Measurements from ENCODE around the gene FIGLA.
"Not testable (repeated sequence)": the region's sequence is repeated elsewhere in the genome, so short reads cannot be mapped to it uniquely, and the experiment has no call there.

Gene FIGLA

GRCh38 chr2:70746094-70746974 is 44.1 kb downstream of the FIGLA start:
- DNase-seq (ENCODE audit: low read depth) = no peak

- no peak for DNase-seq (ENCODE audit: low read depth)
These were observed 45.1 kb downstream of the FIGLA start for GRCh38 chr2:70745276-70745825.

GRCh38 chr2:70744397-70744796 is 46.0 kb downstream of the FIGLA start:
- no peak for DNase-seq (ENCODE audit: low read depth)

GRCh38 chr2:70743677-70744076 is 46.8 kb downstream of the FIGLA start:
- DNase-seq (ENCODE audit: low read depth) = no peak

- no peak for DNase-seq (ENCODE audit: low read depth)
These were observed 47.4 kb downstream of the FIGLA start for GRCh38 chr2:70743068-70743467.

- DNase-seq (ENCODE audit: low read depth) = not testable (repeated sequence)
These were observed 51.0 kb downstream of the FIGLA start for GRCh38 chr2:70739492-70739891.

GRCh38 chr2:70738159-70738558 is 52.3 kb downstream of the FIGLA start:
- no peak for DNase-seq (ENCODE audit: low read depth)

GRCh38 chr2:70735071-70735470 is 55.4 kb downstream of the FIGLA start:
- no peak for DNase-seq (ENCODE audit: low read depth)

GRCh38 chr2:70733646-70734180 is 56.7 kb downstream of the FIGLA start:
- DNase-seq (ENCODE audit: low read depth) = no peak

GRCh38 chr2:70732766-70733645 is 57.4 kb downstream of the FIGLA start:
- no peak for DNase-seq (ENCODE audit: low read depth)

GRCh38 chr2:70730730-70731129 is 59.7 kb downstream of the FIGLA start:
- DNase-seq (ENCODE audit: low read depth) = no peak

GRCh38 chr2:70729647-70730046 is 60.8 kb downstream of the FIGLA start:
- DNase-seq (ENCODE audit: low read depth) = no peak

- no peak for DNase-seq (ENCODE audit: low read depth)
These were observed 62.3 kb downstream of the FIGLA start for GRCh38 chr2:70728128-70728527.
